HG03378 (cell line): Measurements from ENCODE around the gene CMAS.
"Not testable (repeated sequence)": the region's sequence is repeated elsewhere in the genome, so short reads cannot be mapped to it uniquely, and the experiment has no call there.

Experiments used
- ATAC-seq: cut with Tn5 transposase; IDR thresholded peaks from one replicate; pipeline ENCODE4 v1.9.1; 2021; ENCODE audit warnings: mild to moderate bottlenecking, moderate library complexity; ENCODE audit not compliant: unreplicated experiment

Gene CMAS

DNA sequence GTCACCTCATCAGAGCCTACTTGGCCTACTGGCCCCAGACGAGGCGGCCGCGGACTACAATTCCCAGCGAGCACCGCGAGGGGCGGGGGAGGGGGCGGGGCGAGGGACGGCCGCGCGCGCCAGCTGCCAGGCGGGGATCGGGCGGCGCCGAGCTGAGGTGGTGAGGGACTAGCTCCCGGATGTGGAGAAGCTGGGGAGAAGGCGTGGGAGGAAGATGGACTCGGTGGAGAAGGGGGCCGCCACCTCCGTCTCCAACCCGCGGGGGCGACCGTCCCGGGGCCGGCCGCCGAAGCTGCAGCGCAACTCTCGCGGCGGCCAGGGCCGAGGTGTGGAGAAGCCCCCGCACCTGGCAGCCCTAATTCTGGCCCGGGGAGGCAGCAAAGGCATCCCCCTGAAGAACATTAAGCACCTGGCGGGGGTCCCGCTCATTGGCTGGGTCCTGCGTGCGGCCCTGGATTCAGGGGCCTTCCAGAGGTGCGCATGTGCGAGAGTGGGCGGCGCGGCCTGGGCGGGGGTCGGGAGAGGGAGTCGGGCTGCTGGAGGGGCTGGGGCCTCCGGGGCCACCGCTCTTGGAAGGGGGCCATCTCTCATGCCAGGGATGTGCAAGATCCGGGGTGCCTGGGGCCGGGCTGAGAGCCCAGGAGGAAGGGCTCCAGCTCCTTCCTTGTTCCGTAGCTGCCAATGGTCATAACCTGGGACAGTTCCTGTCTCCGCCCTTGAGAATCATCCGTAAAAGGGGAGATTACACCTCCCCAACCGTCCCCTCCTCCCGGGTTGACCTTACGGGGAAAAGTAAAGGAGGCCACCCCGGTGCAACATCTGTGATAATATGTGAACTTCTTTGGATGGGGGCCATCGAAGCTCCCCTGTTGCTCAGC lies at the start of gene CMAS:
Gene CMAS, plus strand, starts transcription at position 129 of the 878 bp plus-strand sequence. Its CDS starts 86 bp downstream, at position 215.
- ATAC-seq = peak; percentile 86

DNA sequence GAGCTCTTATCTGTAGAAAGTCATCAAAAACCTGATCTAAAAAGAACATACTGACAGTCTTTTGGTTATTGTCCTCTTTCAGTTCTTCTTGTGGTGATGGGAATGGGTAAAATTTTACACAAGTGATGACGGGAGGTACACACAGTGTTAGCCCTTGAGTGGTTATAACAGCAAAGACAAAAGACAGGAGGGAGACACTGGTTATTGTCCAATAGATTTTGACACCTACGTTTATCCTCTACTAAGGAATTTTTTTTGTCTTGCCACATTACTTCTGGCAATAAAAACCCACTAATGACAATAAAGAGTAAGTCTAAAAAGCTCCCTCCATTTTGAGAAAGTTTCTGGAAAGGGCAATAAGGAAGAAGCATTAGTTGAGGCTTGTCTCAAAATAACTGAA lies 47.7 kb upstream of the CMAS start:
- ATAC-seq = no peak

- no peak for ATAC-seq
Observed at GRCh38 chr12:21998782-21999181, 47.2 kb upstream of the CMAS start.

DNA sequence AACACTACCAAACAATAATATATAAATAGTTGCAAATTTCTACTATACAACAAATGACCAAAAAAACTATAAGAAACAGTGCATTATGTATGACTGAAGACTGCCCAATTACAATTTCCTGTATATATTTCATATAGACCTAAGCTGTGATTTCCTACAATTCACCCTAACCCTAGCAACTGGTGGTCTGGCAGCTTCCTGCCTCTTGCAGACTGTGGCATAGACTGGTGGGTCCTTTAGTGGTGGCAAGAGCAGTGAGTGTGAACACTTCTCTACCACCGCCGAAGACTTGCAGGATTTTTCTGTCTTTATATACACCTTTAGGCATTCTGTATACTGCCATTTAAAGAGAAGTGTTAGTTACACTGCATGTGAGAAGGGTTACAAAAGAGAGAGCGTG lies 43.6 kb upstream of the CMAS start:
- ATAC-seq = no peak

DNA sequence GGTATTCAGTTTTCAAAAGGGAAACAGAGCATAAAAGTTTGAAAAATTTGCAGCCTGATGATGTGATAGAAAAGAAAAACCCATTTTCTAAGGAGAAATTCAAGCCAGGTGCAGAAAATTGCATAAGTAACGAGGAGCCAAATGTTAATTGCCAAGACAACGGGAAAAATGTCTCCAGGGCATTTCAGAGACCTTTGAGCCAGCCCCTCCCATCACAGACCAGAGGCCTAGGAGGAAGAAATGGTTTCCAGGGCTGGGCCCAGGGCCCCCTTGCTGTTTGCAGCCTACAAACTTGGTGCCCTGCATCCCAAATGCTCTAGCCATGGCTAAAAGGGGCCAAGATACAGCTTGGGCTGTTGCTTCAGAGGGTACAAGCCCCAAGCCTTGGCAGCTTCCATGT lies 38.2 kb upstream of the CMAS start:
- not testable (repeated sequence) for ATAC-seq

DNA sequence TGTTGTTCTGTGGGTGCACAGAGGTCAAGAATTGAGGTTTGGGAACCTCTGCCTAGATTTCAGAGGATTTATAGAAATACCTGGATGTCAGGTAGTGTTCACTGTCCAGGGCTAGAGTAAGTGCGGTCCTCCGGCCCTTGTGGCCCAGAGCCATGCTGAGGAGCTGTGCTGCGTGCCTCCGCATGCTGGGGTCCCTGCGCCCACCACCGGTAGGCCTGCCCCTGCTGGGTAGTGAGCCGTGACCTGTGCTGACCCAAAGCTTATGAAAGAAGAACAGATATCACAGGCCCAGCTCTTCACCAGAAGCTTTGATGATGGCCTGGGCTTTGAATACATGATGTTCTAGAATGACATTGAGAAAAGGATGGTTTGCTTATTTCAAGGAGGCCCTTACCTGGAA lies 37.8 kb upstream of the CMAS start:
- no peak for ATAC-seq

DNA sequence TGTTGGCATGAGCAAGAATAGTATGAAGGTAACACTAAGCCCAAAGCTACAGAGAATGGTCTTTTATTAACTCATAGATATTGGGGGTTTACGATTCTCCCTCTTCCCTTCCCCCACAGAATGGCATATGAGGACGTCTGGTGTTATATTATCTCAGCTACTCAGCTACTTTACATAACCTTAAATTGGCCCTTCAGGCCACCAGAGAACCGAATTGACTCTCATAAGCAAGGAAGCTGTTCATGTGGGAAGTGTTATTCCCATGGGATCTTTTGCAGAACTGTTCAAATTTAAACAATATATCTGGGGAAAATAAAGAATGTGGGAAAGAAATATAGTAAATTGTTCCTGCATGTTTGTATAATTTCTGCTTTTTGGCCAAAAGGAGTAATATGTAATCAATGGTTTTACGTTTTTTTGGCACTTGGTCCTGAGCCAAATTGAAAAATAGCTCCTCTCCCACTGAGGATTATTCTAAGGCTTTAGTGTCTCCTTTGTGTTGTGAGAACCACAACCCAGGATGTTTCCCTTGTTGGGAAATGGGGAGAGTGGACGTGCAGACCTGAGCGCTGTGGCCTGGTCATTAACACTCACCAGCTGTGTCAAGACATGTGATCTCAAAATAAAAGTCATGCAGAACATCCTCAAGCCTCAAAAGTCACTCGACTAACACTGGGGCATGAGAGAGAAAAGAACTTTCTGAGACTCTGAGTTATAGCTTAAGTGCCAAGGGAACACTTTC lies 31.8 kb upstream of the CMAS start:
- no peak for ATAC-seq

DNA sequence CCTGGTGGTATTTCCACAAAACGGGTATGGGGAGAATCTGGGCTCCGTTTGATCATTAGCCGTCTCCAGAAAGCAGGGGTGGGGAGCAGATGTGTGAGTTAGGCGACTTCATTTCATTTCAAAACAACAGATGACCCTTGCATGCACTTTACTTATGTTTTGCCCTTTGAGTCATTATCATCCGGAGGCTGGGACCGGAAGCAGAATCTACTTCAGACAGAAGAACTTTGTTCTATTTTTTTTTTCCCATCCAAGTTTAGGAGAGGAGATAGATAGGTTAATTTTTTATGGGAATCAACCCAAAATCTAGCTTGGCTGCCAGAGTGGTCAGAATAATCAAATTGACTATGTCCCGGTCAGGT lies 31.3 kb upstream of the CMAS start:
- ATAC-seq = no peak

GRCh38 chr12:22016982-22017381 lies 29.0 kb upstream of the CMAS start:
- no peak for ATAC-seq

DNA sequence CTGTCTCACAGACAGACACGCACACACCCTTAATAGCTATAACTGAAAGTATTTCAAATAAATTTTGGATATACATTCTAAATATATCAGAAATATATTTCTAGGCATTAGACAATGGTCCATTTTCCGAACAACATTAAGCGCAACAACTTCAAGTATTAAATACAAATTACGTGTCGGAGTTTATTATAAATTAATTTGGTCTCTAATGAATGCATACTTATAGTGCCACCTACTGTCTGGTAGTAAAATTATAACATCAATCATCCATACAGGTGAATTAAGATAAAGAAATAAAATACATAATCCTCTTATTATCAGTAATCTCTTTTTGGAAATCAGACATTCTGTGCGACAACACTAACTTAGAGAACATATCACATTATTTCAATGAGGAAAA lies 27.2 kb upstream of the CMAS start:
- no peak for ATAC-seq

DNA sequence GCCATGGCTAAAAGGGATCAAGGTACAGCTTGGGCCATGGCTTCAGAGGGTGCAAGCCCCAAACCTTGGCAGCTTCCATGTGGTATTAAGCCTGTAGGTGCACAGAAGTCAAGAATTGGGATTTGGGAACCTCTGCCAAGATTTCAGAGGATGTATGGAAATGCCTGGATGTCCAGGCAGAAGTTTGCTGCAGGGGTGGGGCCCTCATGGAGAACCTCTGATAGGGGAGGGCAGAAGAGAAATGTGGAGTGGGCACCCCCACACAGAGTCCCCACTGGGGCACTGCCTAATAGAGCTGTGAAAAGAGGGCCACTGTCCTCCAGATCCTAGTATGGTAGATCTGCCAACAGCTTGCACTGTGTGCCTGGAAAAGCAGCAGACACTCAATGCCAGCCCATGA lies 22.5 kb upstream of the CMAS start:
- not testable (repeated sequence) for ATAC-seq

DNA sequence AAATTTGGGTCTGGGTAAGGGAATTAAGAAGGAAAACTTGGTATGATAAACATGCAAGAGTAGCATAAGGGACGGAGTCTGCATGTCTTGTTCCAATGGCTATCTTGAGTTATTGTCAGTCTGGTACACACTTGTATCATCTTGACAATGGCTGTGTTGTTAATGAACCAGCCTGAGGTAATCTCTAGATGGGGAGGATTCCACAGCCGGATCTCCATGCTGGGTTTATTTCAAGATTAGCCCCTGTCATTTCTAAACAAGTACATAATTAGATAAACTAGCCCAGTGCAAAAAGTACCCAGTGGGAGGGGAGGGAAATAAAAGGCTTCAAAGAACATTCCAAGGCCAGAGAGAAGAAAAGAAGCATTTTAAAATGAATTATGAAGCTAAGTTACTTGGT lies 16.5 kb upstream of the CMAS start:
- no peak for ATAC-seq

- no peak for ATAC-seq
Observed at GRCh38 chr12:22029991-22030390, 16.0 kb upstream of the CMAS start.

DNA sequence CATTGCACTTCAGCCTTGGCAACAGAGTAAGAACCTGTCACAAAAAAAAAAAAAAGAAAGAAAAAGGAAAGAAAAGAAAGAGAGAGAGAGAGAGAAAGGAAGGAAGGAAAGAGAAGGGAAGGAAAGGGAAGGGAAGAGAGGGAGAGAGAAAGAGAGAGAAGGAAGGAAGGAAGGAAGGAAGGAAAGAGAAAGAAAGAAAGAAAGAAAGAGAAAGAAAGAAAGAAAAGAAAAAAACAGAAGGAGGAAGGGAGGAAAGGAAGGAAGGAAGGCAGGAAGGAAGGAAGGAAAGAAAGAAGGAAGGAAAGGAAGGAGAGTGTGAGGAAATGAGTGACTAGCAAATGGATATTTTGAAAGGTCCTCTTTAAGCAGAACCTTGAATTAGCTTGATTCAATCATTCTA lies 13.3 kb upstream of the CMAS start:
- ATAC-seq = no peak

DNA sequence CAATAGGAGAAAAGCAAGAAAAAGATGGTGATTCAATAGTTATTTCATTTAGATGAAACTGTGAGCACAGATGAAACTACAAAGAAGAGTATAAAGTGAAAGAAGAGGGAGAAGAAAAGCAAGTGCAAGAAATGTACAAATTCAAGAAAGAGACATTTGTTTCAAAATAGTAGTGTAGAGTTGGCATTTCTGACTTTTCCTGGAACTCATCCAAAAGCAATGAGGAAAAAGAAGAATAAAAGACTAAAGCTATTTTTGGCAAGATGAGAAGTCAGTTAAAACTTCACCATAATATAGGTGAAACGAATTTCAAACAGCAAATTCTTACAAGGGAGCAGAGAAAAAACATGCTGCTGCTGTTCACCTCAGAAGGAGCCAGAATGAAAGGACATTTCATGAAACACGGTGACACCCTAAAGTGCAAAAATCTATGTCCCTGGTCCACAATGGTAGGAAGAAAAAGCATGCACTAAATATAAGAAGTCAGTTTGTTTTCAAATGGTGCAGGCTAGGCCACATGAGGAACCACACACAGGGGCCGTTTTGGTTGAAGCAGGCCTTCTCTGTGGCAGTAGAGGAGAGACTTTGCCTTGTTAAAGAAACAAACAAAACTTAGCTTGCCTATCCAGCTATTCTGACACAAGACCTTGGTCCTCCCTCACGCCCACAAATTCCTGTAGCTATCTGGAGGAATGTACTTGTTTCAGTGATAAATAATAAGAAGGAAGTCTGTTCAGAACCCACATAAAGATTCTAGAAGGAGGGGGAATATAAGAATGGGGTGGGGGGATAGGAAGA lies 11.1 kb upstream of the CMAS start:
- no peak for ATAC-seq

DNA sequence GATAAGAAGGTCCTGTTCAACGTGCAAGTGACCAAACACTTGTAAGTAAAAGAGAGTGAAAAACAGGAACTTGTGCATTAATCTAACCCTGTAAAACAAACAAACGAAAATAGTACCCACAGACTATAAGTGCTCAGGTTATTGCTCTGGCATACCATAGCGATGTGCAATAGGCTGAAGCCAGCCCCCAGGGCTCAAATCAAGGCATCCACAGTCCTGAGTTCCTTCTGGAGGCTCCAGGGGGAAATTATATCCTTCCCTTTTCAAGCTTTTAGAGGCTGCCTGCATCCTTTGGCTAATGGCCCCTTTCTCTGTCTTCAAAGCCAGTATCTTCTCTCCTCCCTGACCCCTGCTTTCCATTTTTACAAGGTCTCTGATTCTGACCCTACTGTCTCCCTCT lies 8.1 kb upstream of the CMAS start:
- no peak for ATAC-seq

GRCh38 chr12:22038734-22039133 lies 7.3 kb upstream of the CMAS start:
- no peak for ATAC-seq

DNA sequence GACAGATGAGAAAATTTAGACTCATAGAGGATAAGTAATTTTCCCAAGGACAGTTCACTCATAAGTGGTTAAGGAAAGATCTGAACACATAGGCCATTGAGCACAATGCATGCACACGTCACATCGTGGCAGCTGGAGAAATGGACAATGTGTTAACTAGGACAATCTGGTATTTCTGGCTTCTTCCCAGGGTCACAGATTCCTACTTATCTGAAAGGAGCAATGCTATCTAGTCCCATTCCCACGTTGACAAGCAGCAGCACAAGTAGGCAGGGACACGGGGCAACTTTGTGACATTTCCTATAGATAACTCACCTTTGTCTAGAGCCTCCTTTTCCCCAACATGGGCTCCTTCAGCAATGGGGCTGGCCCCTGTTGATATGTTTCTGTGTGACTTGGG lies 6.7 kb upstream of the CMAS start:
- no peak for ATAC-seq

- ATAC-seq = no peak
Observed at GRCh38 chr12:22042976-22043669, 2.9 kb upstream of the CMAS start.

- no peak for ATAC-seq
Observed at GRCh38 chr12:22043943-22044342, 2.1 kb upstream of the CMAS start.

DNA sequence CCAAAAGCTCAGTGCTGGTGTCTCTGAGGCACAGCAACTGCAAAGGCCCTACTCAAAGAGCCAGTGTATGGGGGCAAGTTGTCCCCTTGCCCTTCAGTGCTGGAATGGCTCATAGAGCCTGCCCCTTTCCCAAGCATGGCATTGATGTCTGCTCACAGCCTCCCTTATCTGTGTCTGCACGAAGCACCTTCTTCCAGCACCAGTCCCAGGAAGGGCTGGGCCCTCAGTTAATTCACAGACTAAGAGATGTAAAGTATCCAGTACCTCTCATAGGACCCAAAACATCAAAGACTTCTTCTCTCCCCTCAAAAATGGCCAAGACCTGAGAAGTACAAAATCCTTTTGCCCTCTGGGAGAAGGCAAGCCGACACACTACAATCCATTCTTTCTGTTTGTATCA lies 1.6 kb upstream of the CMAS start:
- no peak for ATAC-seq
